ENCODE results near the gene PRKACG. TPM values are rescaled to one million over a fixed set of nuclear protein-coding genes. Genes with fewer than 3 reads are reported as not detected.

Gene PRKACG
- total and polyA plus RNA-seq, 8 donors: not detected

- no peak for TF ChIP-seq CTCF (IDR thresholded peaks at IDR 0.05)
Observed at GRCh38 chr9:69028754-69029153, 14.8 kb upstream of the PRKACG start.

GRCh38 chr9:69027355-69028097 is 13.6 kb upstream of the PRKACG start:
- no peaks in the 10 kb centered on the region for H3K27me3 ChIP-seq
- DNase-seq (peak in 2 of 6 donors; percentile 18 to 43), ATAC-seq (peak; percentile 59 to 91 (median 88)), FAIRE-seq (no peak)
- WGBS, 2 donors: 39 to 41% methylated on average over 5 of the region's 5 CpGs
- peaks cover 0 to 2% (median 0%) of the 10 kb centered on the region in 3 donors for H3K4me1 ChIP-seq
- no peaks in the 10 kb centered on the region for H3K36me3 ChIP-seq
- intact Hi-C loops (cut with DNase I): no loop called here
- peak; percentile 53 to 72 (median 64) for TF ChIP-seq CTCF (IDR thresholded peaks at IDR 0.05)
- H3K27ac ChIP-seq: no peak overlapping the region
- H3K4me3 ChIP-seq: no peak overlapping the region
- no peaks in the 10 kb centered on the region for H3K9me3 ChIP-seq

More at GRCh38 chr9:69028754-69029153, 14.8 kb upstream of the PRKACG start:
- ATAC-seq (no peak), FAIRE-seq (no peak), DNase-seq (no peak)
- Histone ChIP-seq H3K27ac (no peak overlapping the region), H3K27me3 (no peaks in the 10 kb centered on the region), H3K9me3 (no peaks in the 10 kb centered on the region), H3K4me1 (peaks cover 0 to 2% (median 0%) of the 10 kb centered on the region in 3 donors), H3K4me3 (no peak overlapping the region), H3K36me3 (no peaks in the 10 kb centered on the region)
- intact Hi-C loops (cut with DNase I): no loop called here
- WGBS, 2 donors: 91 to 95% methylated on average over 2 of the region's 2 CpGs

GRCh38 chr9:69023650-69024049 is 9.7 kb upstream of the PRKACG start:
- no peak for TF ChIP-seq CTCF (IDR thresholded peaks at IDR 0.05)
- peak; percentile 81 to 88 (median 84) for ATAC-seq
- 34 to 36% methylated on average over 7 of the region's 7 CpGs for whole genome bisulfite sequencing, 2 donors
- intact Hi-C loops (cut with DNase I): no loop called here
- peak in 4 of 6 donors; percentile 26 to 52 (median 45) for DNase-seq
- peak overlapping the region in 2 of 4 donors; percentile 21 to 34 for H3K4me3 ChIP-seq
- peaks cover 0 to 2% (median 0%) of the 10 kb centered on the region in 3 donors for H3K4me1 ChIP-seq
- no peaks in the 10 kb centered on the region for H3K27me3 ChIP-seq
- no peaks in the 10 kb centered on the region for H3K36me3 ChIP-seq
- no peaks in the 10 kb centered on the region for H3K9me3 ChIP-seq
- FAIRE-seq: no peak
- H3K27ac ChIP-seq: no peak overlapping the region

- intact Hi-C loops (cut with DNase I): no loop called here
Observed at GRCh38 chr9:69020301-69021145, 6.6 kb upstream of the PRKACG start.

More at GRCh38 chr9:69020301-69021145, 6.6 kb upstream of the PRKACG start:
- H3K4me3 ChIP-seq: no peak overlapping the region
- H3K27ac ChIP-seq: no peak overlapping the region
- H3K36me3 ChIP-seq: no peaks in the 10 kb centered on the region
- no peak for DNase-seq
- no peak for TF ChIP-seq CTCF (IDR thresholded peaks at IDR 0.05)
- H3K9me3 ChIP-seq: no peaks in the 10 kb centered on the region
- no peaks in the 10 kb centered on the region for H3K4me1 ChIP-seq
- 88 to 93% methylated on average over 7 to 8 of the region's 8 CpGs for WGBS, 2 donors
- FAIRE-seq: no peak
- H3K27me3 ChIP-seq: no peaks in the 10 kb centered on the region
- ATAC-seq: no peak
